K562 (cell line): ENCODE results near the gene SLC29A2. TPM values are rescaled to one million over a fixed set of nuclear protein-coding genes. Genes with fewer than 3 reads are reported as not detected.

Experiments
- ATAC-seq: fragments of 200-7000 bp; cut with Tn5 transposase; 3 replicates; pipeline ENCODE4 v1.9.1; 2020; ENCODE audit warnings: moderate library complexity
- BruUV-seq: library from RNA; stranded (reverse); fragments of 400-500 nt; replicated peaks from 2 replicates; lab custom pipeline; 2021; lab: Mats Ljungman, UMichigan
- CTCF ChIA-PET: fragments of 300-600 bp; formaldehyde crosslinking; extraction: SDS; loops from one replicate; lab custom pipeline; 2021; ENCODE audit warnings: low intra/inter-chr PET ratio; lab: Yijun Ruan, JAX
- POLR2A ChIA-PET: fragments of 300-600, 350-650 bp; sonication (Branson Sonifier 250); formaldehyde crosslinking; extraction: SDS; loops from one replicate; lab custom pipeline; 2021; ENCODE audit warnings: antibody characterized with exemption, inconsistent platforms; lab: Yijun Ruan, JAX
- DNase-seq, 4 experiments: peaks; one replicate each; pipeline versions ENCODE4 v3.0.0 to v3.0.0-alpha.2; 2011 to 2018; ENCODE audit warnings: low spot score in 3 of 4, mixed read lengths in 3 of 4; ENCODE audit errors: extremely low read depth in 1 of 4
- FAIRE-seq: peaks from 2 replicates; lab custom pipeline; 2011; peaks lifted over from hg19 to GRCh38; lab: Jason Lieb, UNC
- H2AFZ ChIP-seq: 2 replicates; pipeline ENCODE4 v1.6.0; 2011; ENCODE audit warnings: low read depth, low read length, control low read depth, inconsistent platforms
- H3K27ac ChIP-seq: fragments of 200-600 bp; 3 replicates; pipeline ENCODE4 v1.8.0; 2011; ENCODE audit warnings: low read depth, mild to moderate bottlenecking, control low read depth, inconsistent platforms, low read length, moderate library complexity, mixed read lengths; ENCODE audit errors: extremely low read depth
- H3K27me3 ChIP-seq, 2 experiments: fragments of 300-600 bp in 1 of 2; 2 replicates in 1 of 2; 3 replicates in 1 of 2; pipeline versions ENCODE4 v1.6.0 to v1.8.0; 2011; ENCODE audit warnings: inconsistent platforms in 2 of 2, low read length in 2 of 2, mild to moderate bottlenecking in 1 of 2, mixed read lengths in 1 of 2, moderate library complexity in 1 of 2; ENCODE audit not compliant: control insufficient read depth in 2 of 2, insufficient read depth in 2 of 2
- H3K36me3 ChIP-seq: fragments of 300-600 bp; 3 replicates; pipeline ENCODE4 v1.8.0; 2011; ENCODE audit warnings: mild to moderate bottlenecking, low read length, inconsistent platforms; ENCODE audit not compliant: control insufficient read depth, insufficient read depth
- H3K4me1 ChIP-seq, 2 experiments: fragments of 200-600 bp in 1 of 2; replicated peaks in 1 of 2; 2 replicates in 1 of 2; 3 replicates in 1 of 2; pipeline versions ENCODE4 v1.5.1 to v1.8.0; 2011; ENCODE audit warnings: inconsistent platforms in 2 of 2, low read length in 2 of 2, mild to moderate bottlenecking in 1 of 2, mixed read lengths in 1 of 2, moderate library complexity in 1 of 2; ENCODE audit not compliant: control insufficient read depth in 2 of 2, insufficient read depth in 2 of 2
- H3K4me2 ChIP-seq: 2 replicates; pipeline ENCODE4 v1.6.1; 2011; ENCODE audit warnings: low read length, control low read depth, inconsistent platforms, mixed read lengths; ENCODE audit not compliant: insufficient read depth
- H3K4me3 ChIP-seq: fragments of 200-600 bp; sonication (generic), shearing (Covaris generic); 2 replicates; pipeline ENCODE4 v1.5.1; 2016; ENCODE audit warnings: control low read depth, inconsistent platforms
- H3K79me2 ChIP-seq: fragments of 200-600 bp; 3 replicates; pipeline ENCODE4 v1.8.0; 2011; ENCODE audit warnings: low read length, inconsistent platforms; ENCODE audit not compliant: control insufficient read depth, insufficient read depth
- H3K9ac ChIP-seq, 2 experiments: 2 replicates each; pipeline versions ENCODE4 v1.6.0 to v1.6.1; 2011; ENCODE audit warnings: low read depth in 2 of 2, low read length in 2 of 2, control low read depth in 1 of 2, inconsistent platforms in 1 of 2, mild to moderate bottlenecking in 1 of 2, mixed read lengths in 1 of 2; ENCODE audit not compliant: insufficient read depth in 1 of 2
- H3K9me1 ChIP-seq: one replicate; pipeline ENCODE4 v1.6.0; 2011; ENCODE audit warnings: inconsistent platforms, mild to moderate bottlenecking, low read length, moderate library complexity; ENCODE audit not compliant: control insufficient read depth, insufficient read depth
- H3K9me3 ChIP-seq: replicated peaks from 2 replicates; pipeline ENCODE4 v1.5.1; 2011; ENCODE audit warnings: low read depth, low read length, inconsistent platforms; ENCODE audit not compliant: control insufficient read depth, insufficient read depth
- H4K20me1 ChIP-seq: replicated peaks from 2 replicates; pipeline ENCODE4 v1.6.1; 2011; ENCODE audit warnings: low read length, inconsistent platforms, mixed read lengths; ENCODE audit not compliant: control insufficient read depth, insufficient read depth
- BRCA1 ChIP-seq, 2 experiments: fragments of 450-650 bp in 1 of 2; sonication (generic) in 1 of 2; formaldehyde crosslinking in 1 of 2; IDR thresholded peaks; 2 replicates each; pipeline versions ENCODE4 v1.5.0 to v1.6.1; 2017 to 2020; ENCODE audit warnings: mild to moderate bottlenecking in 1 of 2, missing genetic modification reagents in 1 of 2
- CBX2 ChIP-seq: fragments of 200-600 bp; sonication (generic); IDR thresholded peaks from one replicate; pipeline ENCODE4 v1.6.1; 2012; ENCODE audit warnings: mild to moderate bottlenecking, low read length, inconsistent platforms; ENCODE audit not compliant: insufficient read depth, poor library complexity, severe bottlenecking
- GABPA ChIP-seq: fragments of 200-800 bp; sonication (Bioruptor generic); conservative IDR thresholded peaks from 2 replicates; pipeline ENCODE4 v1.6.1; 2016; ENCODE audit warnings: low read depth, missing genetic modification characterization, missing compliant biosample characterization
- SIN3B ChIP-seq: fragments of 450-650 bp; IDR thresholded peaks from 2 replicates; pipeline ENCODE4 v1.6.1; 2017; ENCODE audit warnings: low read depth, mild to moderate bottlenecking, moderate library complexity
- TCF7 ChIP-seq: sonication (generic); IDR thresholded peaks from 2 replicates; pipeline ENCODE4 v1.6.1; 2016; ENCODE audit warnings: antibody characterized with exemption, borderline replicate concordance
- TSHZ1 ChIP-seq: fragments of 250-450 bp; sonication (Bioruptor Pico); IDR thresholded peaks from 2 replicates; pipeline ENCODE4 v1.4.0; 2020; ENCODE audit warnings: mild to moderate bottlenecking, moderate library complexity
- USF2 ChIP-seq: sonication (generic); formaldehyde crosslinking; IDR thresholded peaks from 2 replicates; pipeline ENCODE4 v1.5.0; 2020; ENCODE audit warnings: missing genetic modification reagents
- ZBTB9 ChIP-seq: fragments of 450-650 bp; formaldehyde crosslinking; IDR thresholded peaks from 2 replicates; pipeline ENCODE4 v1.4.0; 2020; ENCODE audit warnings: mild to moderate bottlenecking, moderate library complexity
- ZSCAN32 ChIP-seq: fragments of 450-650 bp; formaldehyde crosslinking; IDR thresholded peaks from 2 replicates; pipeline ENCODE4 v1.4.0; 2020; ENCODE audit warnings: mild to moderate bottlenecking, moderate library complexity
- WGBS: fragments of 100-300 bp; shearing (Covaris generic); methylation state at CpG from one replicate; pipeline ENCODE4 v1.1.6; 2016; ENCODE audit warnings: low coverage, mixed read lengths; ENCODE audit not compliant: insufficient coverage; ENCODE audit errors: missing lambda C conversion rate; 5-methylcytosine and 5-hydroxymethylcytosine counted together
- in situ Hi-C: fragments of 300-500 bp; cut with MboI; formaldehyde crosslinking; loops from 4 replicates; pipeline ENCODE4 v1.15.0; 2018; ENCODE audit warnings: inconsistent platforms, mixed read lengths
- intact Hi-C: fragments of 100-400 bp; cut with micrococcal nuclease; formaldehyde crosslinking; loops from 2 replicates; pipeline ENCODE4 v1.14.2; 2022
- polyA plus RNA-seq, 8 experiments: library from polyadenylated mRNA; depleted of rRNA in 4 of 8; stranded (reverse) in 5 of 8; unstranded in 3 of 8; fragments of >200 nt; fragmentation: Nextera tagmentation in 2 of 8; fragmentation: Illumina TruSeq in 1 of 8; extraction: Ambion mirVana in 2 of 8; extraction: Trizol in 1 of 8; gene quantifications; 2 replicates each; pipeline versions ENCODE4 v1.2.1 to v1.2.3, GENCODE V29; 2011 to 2014; ENCODE audit warnings: inconsistent platforms in 1 of 8, missing spikeins in 1 of 8
- total RNA-seq, 7 experiments: library from RNA; depleted of rRNA in 6 of 7; stranded (reverse); fragments of >200 nt in 6 of 7; fragmentation: Illumina TruSeq in 2 of 7; extraction: Trizol in 2 of 7; gene quantifications; 2 replicates each; pipeline versions ENCODE4 v1.2.1 to v1.2.3, GENCODE V29; 2011 to 2021; ENCODE audit warnings: low replicate concordance in 1 of 7

SLC29A2 gene
- total and polyA plus RNA-seq, 9 of the 15 experiments (the other 6 are each of a cell fraction or from before 2014, with no cell fraction given), result 2.4 to 48.6 (median 14.2) TPM

- no peak overlapping the region for H3K27ac ChIP-seq
- ATAC-seq (no peak), FAIRE-seq (no peak), DNase-seq (no peak)
- ChIA-PET CTCF (interaction anchor here (0.6 to 4.6 kb wide), 12 partner anchors 9 to 566 kb away, joined by 3 to 139 read pairs (median 11); partner anchors contain the start of genes DPP3, MRPL11, PELI3 and RBM4B), POLR2A (interaction anchor here (0.6 kb wide), 1 partner anchor 234 kb away, joined by 3 read pairs; no protein-coding TSS in a partner anchor)
- peaks cover 7 to 9% of the 10 kb centered on the region in 2 experiments; a peak in 2 of 5 replicates for H3K4me1 ChIP-seq
- no peaks in the 10 kb centered on the region for H3K36me3 ChIP-seq
- in situ Hi-C loops, result loop anchor here (5.0 kb wide), 2 partner anchors 273 to 423 kb away; no protein-coding TSS in a partner anchor
- 10% methylated on average over 10 of the region's 15 CpGs for WGBS
- intact Hi-C loops, result no loop called here
- TF ChIP-seq CBX2 (no peak), GABPA (no peak), USF2 (CRISPR knock-in tag) (no peak), ZSCAN32 (CRISPR knock-in tag) (no peak), TCF7 (no peak), BRCA1 (IDR thresholded peaks at IDR 0.05) (no peak), BRCA1 (CRISPR knock-in tag; IDR thresholded peaks at IDR 0.05) (no peak), SIN3B (no peak), ZBTB9 (CRISPR knock-in tag) (no peak), TSHZ1 (CRISPR knock-in tag) (no peak)
- H3K9ac ChIP-seq, result no peak overlapping the region
- no peaks in the 10 kb centered on the region for H3K9me3 ChIP-seq
- no peak overlapping the region for H3K4me3 ChIP-seq
- no peaks in the 10 kb centered on the region for H3K79me2 ChIP-seq
- peaks cover 54 to 69% of the 10 kb centered on the region in 2 experiments for H3K27me3 ChIP-seq
- H2AFZ ChIP-seq, result no peak overlapping the region
- no peaks in the 10 kb centered on the region for H3K9me1 ChIP-seq
- BruUV-seq, result no TSS peak
- no peak overlapping the region for H3K4me2 ChIP-seq
- peaks cover 16% of the 10 kb centered on the region for H4K20me1 ChIP-seq
Measured at GRCh38 chr11:66409226-66409625, 37.7 kb upstream of the SLC29A2 start.
